ENCODE results near the gene TP53INP2. TPM values are rescaled to one million over a fixed set of nuclear protein-coding genes. Genes with fewer than 3 reads are reported as not detected.

The TP53INP2 gene
- total and polyA plus RNA-seq, 9 of the 15 experiments (the other 6 are each of a cell fraction or from before 2014, with no cell fraction given), result 0.43 to 5.0 (median 1.3) TPM

- TF ChIP-seq PCBP2 (IDR thresholded peaks at IDR 0.05; ENCODE audit: low read depth, low read length, poor library complexity, severe bottlenecking) (peak; percentile 50), MYBL2 (IDR thresholded peaks at IDR 0.05; ENCODE audit: low read depth) (no peak), MYBL2 (CRISPR knock-in tag; IDR thresholded peaks at IDR 0.05; ENCODE audit: borderline replicate concordance) (no peak), MNT (conservative IDR thresholded peaks at IDR 0.05) (peak in 1 of 2 experiments; percentile 14; a peak in 1 of 4 replicates), ZNF592 (IDR thresholded peaks at IDR 0.05) (no peak), ASH1L (IDR thresholded peaks at IDR 0.05; ENCODE audit: borderline replicate concordance, low read depth, partially characterized antibody) (no peak), MCM5 (IDR thresholded peaks at IDR 0.05; ENCODE audit: low read depth) (no peak), ETS1 (conservative IDR thresholded peaks at IDR 0.05; ENCODE audit: control insufficient read depth, low read depth, low read length) (peak; percentile 62; the same call in 1 of the 2 replicates), CHD2 (IDR thresholded peaks at IDR 0.05; ENCODE audit: low read depth, low read length) (no peak), MEIS2 (IDR thresholded peaks at IDR 0.05; ENCODE audit: partially characterized antibody) (peak; percentile 5), ZNF609 (CRISPR knock-in tag; IDR thresholded peaks at IDR 0.05; ENCODE audit: borderline replicate concordance) (no peak), CREB3 (tag; conservative IDR thresholded peaks at IDR 0.05; ENCODE audit: low read depth) (no peak)
Observed at GRCh38 chr20:34704177-34705007, at the start of gene TP53INP2 (continued).
